ENCODE results near the gene MARK3.

MARK3 gene

DNA sequence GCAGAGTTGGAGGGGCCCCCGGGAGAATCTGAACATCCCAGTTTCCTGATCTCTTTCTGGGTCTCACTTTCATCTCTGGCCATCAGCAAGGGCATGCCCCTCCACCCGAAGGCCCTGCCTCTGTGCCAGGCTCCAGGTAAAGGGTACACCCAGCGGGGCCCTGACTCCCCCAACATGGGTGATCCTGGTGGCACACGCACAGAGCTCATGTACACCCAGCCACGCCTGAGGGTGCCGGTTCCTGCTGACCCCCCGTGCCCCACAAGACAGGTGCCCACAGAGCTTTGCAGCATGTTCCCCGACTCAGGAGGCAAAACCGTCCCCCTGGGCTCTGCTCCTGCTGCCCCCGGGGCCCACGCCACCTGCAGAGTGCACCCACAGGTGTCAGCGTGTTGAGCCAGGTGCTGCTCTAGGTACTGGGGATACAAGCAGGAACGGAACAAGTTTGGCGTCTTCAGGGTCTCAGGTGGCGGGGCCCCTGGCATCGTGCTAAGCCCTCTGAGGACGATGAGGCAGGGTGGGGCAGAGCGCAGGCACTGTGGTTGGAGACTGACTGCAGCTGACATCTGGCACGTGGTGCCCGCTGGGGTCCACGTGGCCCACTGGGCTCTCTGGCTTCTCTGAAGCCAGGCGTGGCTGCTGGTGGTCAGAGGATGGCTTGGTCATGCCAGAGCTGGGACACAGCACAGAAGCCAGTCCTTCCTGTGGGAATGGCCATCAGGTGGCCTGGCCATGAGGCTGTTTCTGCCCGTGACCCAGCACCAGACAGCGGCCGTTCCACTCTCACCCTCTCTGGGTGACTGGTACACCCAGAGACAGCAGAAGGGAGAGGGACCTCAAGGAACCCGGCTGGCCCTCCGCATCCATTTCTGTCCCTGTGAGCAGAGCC lies 163.5 kb downstream of the MARK3 start:
- H3K27ac ChIP-seq, result no peak overlapping the region
- TF ChIP-seq ZFX (IDR thresholded peaks at IDR 0.05; ENCODE audit: borderline replicate concordance), result no peak
- TF ChIP-seq, protein P1, sequence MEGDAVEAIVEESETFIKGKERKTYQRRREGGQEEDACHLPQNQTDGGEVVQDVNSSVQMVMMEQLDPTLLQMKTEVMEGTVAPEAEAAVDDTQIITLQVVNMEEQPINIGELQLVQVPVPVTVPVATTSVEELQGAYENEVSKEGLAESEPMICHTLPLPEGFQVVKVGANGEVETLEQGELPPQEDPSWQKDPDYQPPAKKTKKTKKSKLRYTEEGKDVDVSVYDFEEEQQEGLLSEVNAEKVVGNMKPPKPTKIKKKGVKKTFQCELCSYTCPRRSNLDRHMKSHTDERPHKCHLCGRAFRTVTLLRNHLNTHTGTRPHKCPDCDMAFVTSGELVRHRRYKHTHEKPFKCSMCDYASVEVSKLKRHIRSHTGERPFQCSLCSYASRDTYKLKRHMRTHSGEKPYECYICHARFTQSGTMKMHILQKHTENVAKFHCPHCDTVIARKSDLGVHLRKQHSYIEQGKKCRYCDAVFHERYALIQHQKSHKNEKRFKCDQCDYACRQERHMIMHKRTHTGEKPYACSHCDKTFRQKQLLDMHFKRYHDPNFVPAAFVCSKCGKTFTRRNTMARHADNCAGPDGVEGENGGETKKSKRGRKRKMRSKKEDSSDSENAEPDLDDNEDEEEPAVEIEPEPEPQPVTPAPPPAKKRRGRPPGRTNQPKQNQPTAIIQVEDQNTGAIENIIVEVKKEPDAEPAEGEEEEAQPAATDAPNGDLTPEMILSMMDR (IDR thresholded peaks at IDR 0.05), result no peak

DNA sequence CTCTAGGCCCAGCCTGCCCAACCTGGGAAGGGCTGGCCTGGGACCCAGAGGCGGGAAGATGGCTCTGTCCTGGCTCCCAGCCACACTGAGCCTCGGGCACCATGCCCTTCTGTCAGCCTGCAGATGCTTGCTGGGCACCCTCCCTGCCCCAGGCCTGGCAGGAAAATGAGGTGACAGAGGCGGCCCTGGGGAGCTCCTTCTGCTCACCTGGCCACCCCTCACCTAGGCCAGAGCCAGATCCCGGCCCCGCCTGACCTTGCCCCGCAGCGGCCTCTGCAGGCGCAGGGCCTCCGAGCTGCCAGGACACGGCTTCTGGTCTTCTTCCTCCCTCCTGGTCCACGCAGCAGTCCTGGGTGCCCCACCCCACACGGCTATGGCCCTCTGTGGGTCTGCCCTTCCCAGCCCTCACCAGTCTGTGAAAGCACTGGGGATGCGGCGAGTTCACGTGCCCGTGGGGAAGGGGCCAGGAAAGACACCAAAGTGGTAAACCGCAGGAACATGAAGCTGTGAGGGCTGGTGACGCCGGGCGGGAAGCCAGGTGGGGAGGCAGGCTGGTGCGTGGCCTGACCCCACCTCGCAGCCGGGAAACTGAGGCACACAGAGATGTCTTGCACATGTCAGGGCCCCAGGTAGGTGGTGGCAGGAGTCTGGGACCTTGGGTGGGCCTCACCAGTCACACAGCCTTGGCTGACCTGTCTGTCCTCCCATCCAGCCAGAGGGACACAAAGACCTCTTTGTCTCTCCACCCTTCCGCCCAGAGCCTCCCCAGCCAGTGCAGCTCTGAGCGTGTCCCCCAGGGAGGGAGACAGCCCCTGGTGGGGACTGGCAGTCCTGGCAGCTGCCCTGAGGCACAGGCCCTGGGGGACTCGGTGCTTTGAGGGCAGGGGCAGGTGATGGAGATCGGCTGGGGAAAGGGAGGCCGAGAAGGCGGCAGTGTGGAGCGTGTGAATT lies 164.4 kb downstream of the MARK3 start:
- H3K27ac ChIP-seq, result no peak overlapping the region
- TF ChIP-seq, protein P1 (IDR thresholded peaks at IDR 0.05), result no peak
- no peak for TF ChIP-seq ZFX (IDR thresholded peaks at IDR 0.05; ENCODE audit: borderline replicate concordance)

DNA sequence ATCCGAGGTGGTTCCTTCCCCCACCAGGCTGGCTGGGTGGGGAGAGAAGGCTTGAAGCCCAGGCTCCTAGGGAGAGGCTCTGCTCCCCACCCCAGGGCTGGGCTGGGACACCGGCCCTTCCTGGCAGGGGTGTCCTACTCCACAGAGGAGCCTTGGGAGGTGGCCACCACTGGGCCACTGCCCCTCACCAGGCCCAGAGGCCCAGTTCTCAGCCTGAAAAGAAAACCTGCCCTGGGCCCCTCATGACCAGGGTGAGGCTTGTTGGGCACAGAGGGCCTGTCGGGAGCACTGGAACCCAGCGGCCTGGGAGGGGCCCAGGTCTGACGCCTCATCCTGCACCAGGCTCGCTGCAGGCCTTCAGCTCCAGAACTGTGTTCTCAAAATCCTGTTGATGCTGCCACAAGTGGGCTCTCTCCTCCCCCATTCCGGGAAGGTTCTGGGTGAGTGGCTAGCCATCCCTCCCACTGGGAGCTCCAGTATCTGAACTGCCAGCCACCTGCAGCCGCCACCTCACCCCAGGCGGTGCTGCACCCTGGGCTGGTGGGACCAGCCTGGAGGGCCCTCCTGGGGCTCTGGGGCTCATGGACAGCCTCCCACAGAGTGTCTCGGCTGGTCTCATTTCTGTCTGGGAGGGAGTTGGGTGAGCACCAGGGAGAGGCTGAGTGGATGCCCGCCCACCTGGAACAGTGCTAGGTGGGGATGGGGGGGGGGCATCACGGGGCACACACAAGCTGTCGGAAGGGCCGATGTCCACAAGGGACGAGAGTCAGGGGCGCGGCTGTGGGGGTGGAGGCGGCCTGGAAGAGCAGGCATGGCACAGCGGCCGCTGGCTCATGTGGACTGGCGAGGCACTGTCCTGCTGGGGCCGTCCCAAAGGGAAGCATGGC lies 165.5 kb downstream of the MARK3 start:
- TF ChIP-seq, protein P1 (IDR thresholded peaks at IDR 0.05), result no peak
- no peak for TF ChIP-seq ZFX (IDR thresholded peaks at IDR 0.05; ENCODE audit: borderline replicate concordance)
- H3K27ac ChIP-seq, result no peak overlapping the region

DNA sequence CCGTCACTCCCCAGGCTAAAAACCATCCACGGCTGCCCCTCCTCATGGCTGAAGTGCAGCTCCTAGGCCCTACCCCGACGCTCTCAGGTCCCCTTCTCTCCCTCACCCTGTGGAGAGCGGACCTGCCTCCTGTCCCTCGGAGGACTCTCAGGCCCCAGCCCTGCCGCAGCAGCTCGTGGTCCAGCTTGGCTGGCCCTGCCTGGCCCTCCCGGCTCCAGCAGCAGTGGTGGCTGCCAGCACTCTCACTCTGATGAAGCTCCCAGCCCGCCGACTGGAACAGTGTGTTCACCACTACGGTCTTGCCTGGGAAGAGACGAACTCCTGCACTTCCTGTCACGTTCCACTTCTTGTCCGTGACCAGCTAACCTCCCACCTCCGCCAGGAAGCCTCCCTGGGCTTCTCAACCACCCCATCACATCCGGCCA lies 166.1 kb downstream of the MARK3 start:
- TF ChIP-seq, protein P1 (IDR thresholded peaks at IDR 0.05), result no peak
- no peak for TF ChIP-seq ZFX (IDR thresholded peaks at IDR 0.05; ENCODE audit: borderline replicate concordance)
- H3K27ac ChIP-seq, result no peak overlapping the region

DNA sequence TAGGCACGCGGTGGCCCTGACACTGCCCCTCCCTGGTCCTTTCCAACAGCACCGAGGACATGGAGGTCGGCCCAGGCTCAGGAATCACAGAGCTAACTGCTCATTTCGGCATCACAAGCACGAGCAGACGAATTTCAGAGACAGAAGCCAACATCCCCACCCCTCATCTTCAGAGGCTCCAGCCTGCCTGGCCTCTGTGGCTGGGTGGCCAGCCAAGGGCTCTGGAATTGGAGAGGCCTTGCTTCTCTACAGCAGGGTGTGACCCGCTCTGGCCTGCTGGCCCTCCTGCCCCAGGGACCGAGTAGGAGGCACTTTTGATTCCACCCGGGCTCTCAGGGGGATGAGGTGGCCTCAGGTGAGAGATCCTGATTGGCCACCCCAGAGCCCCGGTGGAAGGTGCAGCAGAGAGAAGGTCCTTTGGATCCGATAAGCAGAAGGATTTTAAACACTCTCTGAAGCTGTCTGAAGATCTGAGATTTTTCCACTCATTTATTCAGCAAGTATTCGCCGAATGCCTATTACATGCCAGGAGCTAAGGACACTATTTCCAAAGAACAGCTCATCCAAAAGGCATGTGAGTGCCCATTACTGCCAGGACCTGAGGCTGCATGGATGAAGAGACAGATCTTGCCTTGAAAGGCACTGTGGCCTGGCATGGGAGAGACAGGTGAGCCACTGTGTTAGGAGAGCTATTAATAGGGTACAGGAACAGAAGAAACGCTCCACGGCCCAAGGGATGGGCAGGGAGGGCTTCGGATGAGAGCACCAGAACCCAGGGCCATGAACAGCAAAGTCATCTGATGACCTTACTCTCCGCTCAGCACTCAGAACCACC lies 167.0 kb downstream of the MARK3 start:
- TF ChIP-seq, protein P1 (IDR thresholded peaks at IDR 0.05), result no peak
- no peak for TF ChIP-seq ZFX (IDR thresholded peaks at IDR 0.05; ENCODE audit: borderline replicate concordance)
- no peak overlapping the region for H3K27ac ChIP-seq

DNA sequence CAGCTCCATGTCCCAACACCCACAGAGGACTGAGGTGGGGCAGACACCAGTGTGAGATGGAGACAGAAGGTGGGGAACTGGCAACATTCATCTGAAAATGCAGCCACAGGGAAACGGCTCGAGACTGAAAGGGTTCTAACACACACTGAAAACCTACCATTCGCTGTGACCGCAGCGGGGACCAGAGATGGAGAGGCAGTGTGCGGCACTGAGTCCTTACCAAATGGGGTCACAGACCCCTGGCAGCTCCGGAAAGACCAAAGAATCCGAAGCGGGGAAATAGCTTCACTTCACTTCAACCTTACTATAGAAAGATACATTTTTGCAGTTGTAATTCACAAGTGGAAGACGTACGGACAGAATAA lies 167.6 kb downstream of the MARK3 start:
- H3K27ac ChIP-seq, result no peak overlapping the region
- TF ChIP-seq, protein P1 (IDR thresholded peaks at IDR 0.05), result no peak
- TF ChIP-seq ZFX (IDR thresholded peaks at IDR 0.05; ENCODE audit: borderline replicate concordance), result no peak

All from 22Rv1 (cell line).